HepG2 (cell line): ENCODE results near the gene VSIG10L. TPM values are rescaled to one million over a fixed set of nuclear protein-coding genes. Genes with fewer than 3 reads are reported as not detected.
A peak's percentile ranks its signal among the peaks of the same experiment; 100 is the strongest.

ENCODE experiments used
- ATAC-seq: fragments of 200-7000 bp; cut with Tn5 transposase; 3 replicates; pipeline ENCODE4 v1.9.1; 2020; ENCODE audit warnings: mild to moderate bottlenecking, moderate library complexity
- BruUV-seq: library from RNA; stranded (reverse); fragments of 400-500 nt; replicated peaks from 2 replicates; lab custom pipeline; 2021; lab: Mats Ljungman, UMichigan
- CTCF ChIA-PET: fragments of 300-600 bp; formaldehyde crosslinking; extraction: SDS; loops from one replicate; lab custom pipeline; 2021; ENCODE audit warnings: low total read pairs, inconsistent platforms, low intra/inter-chr PET ratio; lab: Yijun Ruan, JAX
- POLR2A ChIA-PET: fragments of 350-600 bp; sonication (Branson Sonifier 250); formaldehyde crosslinking; loops from one replicate; lab custom pipeline; 2020; ENCODE audit warnings: antibody characterized with exemption, inconsistent platforms; lab: Yijun Ruan, JAX
- DNase-seq: peaks from one replicate; pipeline ENCODE4 v3.0.0-alpha.2; 2015; ENCODE audit warnings: low spot score
- FAIRE-seq: peaks from 3 replicates; lab custom pipeline; 2011; peaks lifted over from hg19 to GRCh38; lab: Jason Lieb, UNC
- H2AFZ ChIP-seq: one replicate; pipeline ENCODE4 v1.6.1; 2011; ENCODE audit warnings: low read length, inconsistent platforms
- H3K27ac ChIP-seq: fragments of 300-600 bp; 3 replicates; pipeline ENCODE4 v1.8.0; 2011; ENCODE audit warnings: mixed run types, mild to moderate bottlenecking, mixed read lengths, low read length, inconsistent platforms; ENCODE audit not compliant: insufficient read depth; ENCODE audit errors: extremely low read length
- H3K27me3 ChIP-seq, 2 experiments: fragments of 200-600 bp in 1 of 2; 2 replicates in 1 of 2; 3 replicates in 1 of 2; pipeline versions ENCODE4 v1.6.0 to v1.8.0; 2011; ENCODE audit warnings: low read length in 2 of 2, mild to moderate bottlenecking in 2 of 2, moderate library complexity in 2 of 2, inconsistent platforms in 1 of 2; ENCODE audit not compliant: insufficient read depth in 2 of 2, control insufficient read depth in 1 of 2
- H3K36me3 ChIP-seq, 2 experiments: fragments of 200-600 bp in 1 of 2; replicated peaks in 1 of 2; 2 replicates in 1 of 2; 3 replicates in 1 of 2; pipeline versions ENCODE4 v1.5.1 to v1.8.0; 2011; ENCODE audit warnings: low read length in 2 of 2, inconsistent platforms in 1 of 2; ENCODE audit not compliant: insufficient read depth in 2 of 2, control insufficient read depth in 1 of 2
- H3K4me1 ChIP-seq: 2 replicates; pipeline ENCODE4 v1.5.1; 2012; ENCODE audit warnings: low read length, inconsistent platforms; ENCODE audit not compliant: insufficient read depth
- H3K4me2 ChIP-seq: 2 replicates; pipeline ENCODE4 v1.6.0; 2011; ENCODE audit warnings: low read depth, low read length, inconsistent platforms
- H3K4me3 ChIP-seq, 3 experiments: fragments of 200-600 bp in 1 of 3; sonication (generic), shearing (Covaris generic) in 1 of 3; replicated peaks in 1 of 3; 2 replicates each; pipeline ENCODE4 v1.5.1; 2011 to 2016; ENCODE audit warnings: low read length in 3 of 3, inconsistent platforms in 2 of 3, low read depth in 2 of 3, mild to moderate bottlenecking in 2 of 3, control low read depth in 1 of 3, mixed read lengths in 1 of 3; ENCODE audit not compliant: insufficient read depth in 1 of 3
- H3K79me2 ChIP-seq: one replicate; pipeline ENCODE4 v1.6.1; 2011; ENCODE audit warnings: low read length, inconsistent platforms; ENCODE audit not compliant: insufficient read depth
- H3K9ac ChIP-seq: 2 replicates; pipeline ENCODE4 v1.6.0; 2011; ENCODE audit warnings: mild to moderate bottlenecking, low read depth, low read length, inconsistent platforms; ENCODE audit not compliant: insufficient read depth
- H3K9me3 ChIP-seq: 2 replicates; pipeline ENCODE4 v1.5.1; 2012; ENCODE audit warnings: mild to moderate bottlenecking, low read length
- H4K20me1 ChIP-seq: 2 replicates; pipeline ENCODE4 v1.6.0; 2011; ENCODE audit warnings: inconsistent platforms, mild to moderate bottlenecking, low read length, moderate library complexity; ENCODE audit not compliant: insufficient read depth
- FOXJ3 ChIP-seq: sonication (generic); formaldehyde crosslinking; IDR thresholded peaks from 2 replicates; pipeline ENCODE4 v1.4.0; 2020; ENCODE audit warnings: missing genetic modification reagents, mild to moderate bottlenecking, borderline replicate concordance
- ZNF235 ChIP-seq: sonication (generic); formaldehyde crosslinking; IDR thresholded peaks from 2 replicates; pipeline ENCODE4 v1.8.1; 2023; ENCODE audit warnings: mild to moderate bottlenecking, missing genetic modification reagents, borderline replicate concordance
- ZNF629 ChIP-seq: sonication (generic); formaldehyde crosslinking; conservative IDR thresholded peaks from 2 replicates; pipeline ENCODE4 v1.5.0; 2020; ENCODE audit warnings: missing genetic modification reagents
- ZNF749 ChIP-seq: sonication (generic); formaldehyde crosslinking; IDR thresholded peaks from 2 replicates; pipeline ENCODE4 v1.8.0; 2022; ENCODE audit warnings: mild to moderate bottlenecking, missing genetic modification reagents, moderate library complexity, borderline replicate concordance
- WGBS: methylation state at CpG from one replicate; pipeline ENCODE4 v1.1.6; 2017; ENCODE audit warnings: low lambda C conversion rate; 5-methylcytosine and 5-hydroxymethylcytosine counted together
- in situ Hi-C: cut with HindIII; loops from 2 replicates; pipeline ENCODE4 v1.10.0; 2017; ENCODE audit warnings: low pct_unique_long_range_greater_than_20kb; ENCODE audit not compliant: extremely low pct_ligation_motif_present
- intact Hi-C: fragments of 100-400 bp; cut with micrococcal nuclease; formaldehyde crosslinking; loops from one replicate; pipeline ENCODE4 v1.10.0; 2022; ENCODE audit not compliant: unreplicated experiment
- polyA plus RNA-seq, 8 experiments: library from polyadenylated mRNA; depleted of rRNA in 3 of 8; stranded (reverse) in 7 of 8; unstranded in 1 of 8; fragments of >200 nt; fragmentation: Illumina TruSeq in 4 of 8; extraction: Trizol in 4 of 8; gene quantifications; 2 replicates each; pipeline versions ENCODE4 v1.2.1 to v1.2.3, GENCODE V29; 2011 to 2016; ENCODE audit warnings: low read depth in 4 of 8, missing spikeins in 1 of 8, mixed read lengths in 1 of 8; ENCODE audit not compliant: insufficient read depth in 1 of 8
- total RNA-seq, 5 experiments: library from RNA; depleted of rRNA; stranded (reverse); fragments of >200 nt; fragmentation: Illumina TruSeq; extraction: Trizol; gene quantifications; 2 replicates each; pipeline ENCODE4 v1.2.3, GENCODE V29; 2016; ENCODE audit warnings: low read depth in 1 of 5
- TF ChIP-seq, protein P1 (sequence below), 2 experiments: IDR thresholded peaks; 2 replicates each; pipeline ENCODE4 v1.6.1; 2011 to 2012; ENCODE audit warnings: low read length in 2 of 2, borderline replicate concordance in 1 of 2, low read depth in 1 of 2, mild to moderate bottlenecking in 1 of 2, moderate library complexity in 1 of 2
- TF ChIP-seq, protein P2 (sequence below): sonication (generic); formaldehyde crosslinking; IDR thresholded peaks from 2 replicates; pipeline ENCODE4 v1.9.0; 2021; ENCODE audit warnings: missing genetic modification reagents, borderline replicate concordance

VSIG10L gene
- total and polyA plus RNA-seq, 2 of the 13 experiments (the other 11 are each of a cell fraction or from before 2014, with no cell fraction given) = 2.7 to 8.5 TPM

DNA sequence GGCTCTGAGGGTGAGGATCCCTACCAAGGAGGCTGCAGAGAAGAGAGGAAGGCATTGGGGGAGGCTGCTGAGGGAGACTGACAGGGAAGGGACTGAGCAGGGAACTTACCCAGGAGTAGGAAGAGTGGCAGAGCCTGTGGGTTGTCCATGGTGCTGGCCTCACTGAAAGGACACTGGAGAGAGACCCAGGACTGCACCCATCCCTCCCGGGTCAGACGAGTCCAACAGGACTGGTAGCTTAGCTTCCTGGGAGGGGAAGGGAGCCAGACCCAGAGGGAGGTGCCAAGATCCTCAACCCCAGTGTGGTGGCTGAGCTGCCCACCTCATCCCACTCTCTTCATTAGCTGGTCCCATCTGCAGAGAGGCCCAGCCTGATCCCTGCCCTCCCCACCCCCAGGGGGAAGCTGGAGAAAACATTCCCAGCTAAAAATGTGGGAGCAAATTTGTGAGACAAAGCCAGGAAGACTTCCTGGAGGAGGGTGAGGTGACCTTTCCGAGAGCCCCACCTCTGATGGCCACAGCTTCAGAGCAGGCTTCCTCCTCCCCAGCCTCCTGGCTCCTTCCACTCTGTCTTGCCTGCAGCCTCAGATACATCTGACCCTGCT, at the start of gene VSIG10L (continued):
- TF ChIP-seq, protein P1, sequence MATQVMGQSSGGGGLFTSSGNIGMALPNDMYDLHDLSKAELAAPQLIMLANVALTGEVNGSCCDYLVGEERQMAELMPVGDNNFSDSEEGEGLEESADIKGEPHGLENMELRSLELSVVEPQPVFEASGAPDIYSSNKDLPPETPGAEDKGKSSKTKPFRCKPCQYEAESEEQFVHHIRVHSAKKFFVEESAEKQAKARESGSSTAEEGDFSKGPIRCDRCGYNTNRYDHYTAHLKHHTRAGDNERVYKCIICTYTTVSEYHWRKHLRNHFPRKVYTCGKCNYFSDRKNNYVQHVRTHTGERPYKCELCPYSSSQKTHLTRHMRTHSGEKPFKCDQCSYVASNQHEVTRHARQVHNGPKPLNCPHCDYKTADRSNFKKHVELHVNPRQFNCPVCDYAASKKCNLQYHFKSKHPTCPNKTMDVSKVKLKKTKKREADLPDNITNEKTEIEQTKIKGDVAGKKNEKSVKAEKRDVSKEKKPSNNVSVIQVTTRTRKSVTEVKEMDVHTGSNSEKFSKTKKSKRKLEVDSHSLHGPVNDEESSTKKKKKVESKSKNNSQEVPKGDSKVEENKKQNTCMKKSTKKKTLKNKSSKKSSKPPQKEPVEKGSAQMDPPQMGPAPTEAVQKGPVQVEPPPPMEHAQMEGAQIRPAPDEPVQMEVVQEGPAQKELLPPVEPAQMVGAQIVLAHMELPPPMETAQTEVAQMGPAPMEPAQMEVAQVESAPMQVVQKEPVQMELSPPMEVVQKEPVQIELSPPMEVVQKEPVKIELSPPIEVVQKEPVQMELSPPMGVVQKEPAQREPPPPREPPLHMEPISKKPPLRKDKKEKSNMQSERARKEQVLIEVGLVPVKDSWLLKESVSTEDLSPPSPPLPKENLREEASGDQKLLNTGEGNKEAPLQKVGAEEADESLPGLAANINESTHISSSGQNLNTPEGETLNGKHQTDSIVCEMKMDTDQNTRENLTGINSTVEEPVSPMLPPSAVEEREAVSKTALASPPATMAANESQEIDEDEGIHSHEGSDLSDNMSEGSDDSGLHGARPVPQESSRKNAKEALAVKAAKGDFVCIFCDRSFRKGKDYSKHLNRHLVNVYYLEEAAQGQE (IDR thresholded peaks at IDR 0.05; ENCODE audit: borderline replicate concordance in 1 of 2, low read depth in 1 of 2, low read length in 2 of 2) = peak; percentile 17 to 80
- TF ChIP-seq, protein P2, sequence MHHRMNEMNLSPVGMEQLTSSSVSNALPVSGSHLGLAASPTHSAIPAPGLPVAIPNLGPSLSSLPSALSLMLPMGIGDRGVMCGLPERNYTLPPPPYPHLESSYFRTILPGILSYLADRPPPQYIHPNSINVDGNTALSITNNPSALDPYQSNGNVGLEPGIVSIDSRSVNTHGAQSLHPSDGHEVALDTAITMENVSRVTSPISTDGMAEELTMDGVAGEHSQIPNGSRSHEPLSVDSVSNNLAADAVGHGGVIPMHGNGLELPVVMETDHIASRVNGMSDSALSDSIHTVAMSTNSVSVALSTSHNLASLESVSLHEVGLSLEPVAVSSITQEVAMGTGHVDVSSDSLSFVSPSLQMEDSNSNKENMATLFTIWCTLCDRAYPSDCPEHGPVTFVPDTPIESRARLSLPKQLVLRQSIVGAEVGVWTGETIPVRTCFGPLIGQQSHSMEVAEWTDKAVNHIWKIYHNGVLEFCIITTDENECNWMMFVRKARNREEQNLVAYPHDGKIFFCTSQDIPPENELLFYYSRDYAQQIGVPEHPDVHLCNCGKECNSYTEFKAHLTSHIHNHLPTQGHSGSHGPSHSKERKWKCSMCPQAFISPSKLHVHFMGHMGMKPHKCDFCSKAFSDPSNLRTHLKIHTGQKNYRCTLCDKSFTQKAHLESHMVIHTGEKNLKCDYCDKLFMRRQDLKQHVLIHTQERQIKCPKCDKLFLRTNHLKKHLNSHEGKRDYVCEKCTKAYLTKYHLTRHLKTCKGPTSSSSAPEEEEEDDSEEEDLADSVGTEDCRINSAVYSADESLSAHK = no peak
- TF ChIP-seq ZNF749 (CRISPR knock-in tag) (no peak), FOXJ3 (CRISPR knock-in tag) (no peak)

DNA sequence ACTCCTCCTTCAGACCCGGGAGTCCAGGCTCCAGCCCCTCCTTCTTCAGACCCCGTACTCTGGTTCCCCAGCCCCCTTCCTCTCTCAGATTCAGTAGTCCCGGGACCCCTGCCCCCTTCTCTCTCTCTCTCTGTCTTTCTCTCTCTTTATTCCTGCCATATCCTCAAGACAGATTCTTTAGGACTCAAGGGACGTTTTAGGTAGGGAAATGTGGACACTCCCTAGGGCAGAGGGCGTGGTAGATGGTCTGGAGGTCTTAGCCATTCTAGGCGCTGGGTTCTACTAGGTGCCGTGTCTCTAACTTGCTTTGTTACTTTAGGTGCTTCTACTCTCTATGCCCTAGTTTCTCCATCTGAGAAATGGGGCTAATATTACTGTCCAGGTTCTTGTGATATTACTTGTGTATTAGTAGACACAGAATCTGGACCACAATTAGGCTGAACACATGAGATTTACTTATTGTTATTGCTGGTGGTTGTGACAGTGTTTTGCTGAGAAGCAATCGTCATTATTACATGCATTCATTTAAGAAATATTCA, 49.2 kb upstream of the VSIG10L start:
- 0 out of 2 replicates have a peak overlapping the region, but pooled peaks have one; percentile 12 for H3K4me2 ChIP-seq
- H3K4me1 ChIP-seq = peaks cover 64% of the 10 kb centered on the region
- ATAC-seq = no peak
- no peak for FAIRE-seq
- H4K20me1 ChIP-seq = no peaks in the 10 kb centered on the region
- H3K27me3 ChIP-seq = no peaks in the 10 kb centered on the region
- H3K36me3 ChIP-seq = no peaks in the 10 kb centered on the region
- no peaks in the 10 kb centered on the region for H3K79me2 ChIP-seq
- H3K9ac ChIP-seq = no peak overlapping the region
- H2AFZ ChIP-seq = no peak overlapping the region
- ChIA-PET CTCF (no interaction called here), POLR2A (interaction anchor here (4.1 kb wide), 1 partner anchor 25 kb away, joined by 28 read pairs; the partner anchor contains the start of gene ETFB)
- intact Hi-C loops = no loop called here
- no TSS peak for BruUV-seq
- no peak overlapping the region for H3K4me3 ChIP-seq
- H3K9me3 ChIP-seq = no peaks in the 10 kb centered on the region
- DNase-seq = no peak
- TF ChIP-seq ZNF235 (CRISPR knock-in tag) = no peak
- peak; percentile 72 for TF ChIP-seq ZNF629
- H3K27ac ChIP-seq = no peak overlapping the region
- in situ Hi-C loops = no loop called here
- WGBS = 85% methylated on average over 8 of the region's 8 CpGs
